ENCODE results near the gene CDX1.

DNA sequence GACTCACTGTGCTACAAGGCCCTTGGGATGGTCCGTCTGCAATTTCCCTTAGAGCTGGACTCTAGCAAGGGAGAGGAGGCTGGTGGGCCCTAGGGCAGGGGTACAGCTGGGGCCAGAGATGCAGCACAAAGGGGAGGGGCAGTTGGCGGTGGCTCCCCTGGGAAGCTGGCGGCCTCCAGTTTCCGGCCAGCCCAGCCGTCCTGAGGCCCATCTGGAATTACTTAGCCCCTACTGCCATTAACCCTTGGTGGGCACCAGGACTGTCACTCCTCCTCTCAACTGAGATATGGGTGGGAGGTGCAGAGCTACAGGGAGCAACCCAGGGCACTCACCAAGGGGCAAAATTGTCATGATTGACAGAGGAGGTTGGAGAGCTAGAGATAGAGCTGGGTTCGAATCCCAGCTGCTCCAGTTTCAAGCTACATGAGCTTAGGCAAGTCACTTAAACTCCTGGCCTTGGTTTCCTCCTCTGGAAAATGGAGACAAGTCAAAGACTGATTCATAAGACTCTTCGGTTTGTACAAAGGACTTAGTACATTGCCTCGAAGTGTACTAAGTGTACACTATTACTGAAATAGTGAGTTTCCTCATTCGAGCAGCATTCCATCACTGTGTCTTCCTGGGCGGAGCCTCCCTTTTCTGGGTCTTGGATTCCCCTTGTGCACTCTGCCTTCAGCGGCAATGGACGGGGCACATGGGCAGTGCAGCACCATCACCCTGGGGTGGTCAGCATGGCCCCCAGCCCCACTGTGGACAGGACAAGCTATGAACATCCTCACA, 8.2 kb upstream of the CDX1 start:
- TF ChIP-seq POLR2AphosphoS5 (IDR thresholded peaks at IDR 0.05; ENCODE audit: low read depth) = no peak
- TF ChIP-seq, protein P1, sequence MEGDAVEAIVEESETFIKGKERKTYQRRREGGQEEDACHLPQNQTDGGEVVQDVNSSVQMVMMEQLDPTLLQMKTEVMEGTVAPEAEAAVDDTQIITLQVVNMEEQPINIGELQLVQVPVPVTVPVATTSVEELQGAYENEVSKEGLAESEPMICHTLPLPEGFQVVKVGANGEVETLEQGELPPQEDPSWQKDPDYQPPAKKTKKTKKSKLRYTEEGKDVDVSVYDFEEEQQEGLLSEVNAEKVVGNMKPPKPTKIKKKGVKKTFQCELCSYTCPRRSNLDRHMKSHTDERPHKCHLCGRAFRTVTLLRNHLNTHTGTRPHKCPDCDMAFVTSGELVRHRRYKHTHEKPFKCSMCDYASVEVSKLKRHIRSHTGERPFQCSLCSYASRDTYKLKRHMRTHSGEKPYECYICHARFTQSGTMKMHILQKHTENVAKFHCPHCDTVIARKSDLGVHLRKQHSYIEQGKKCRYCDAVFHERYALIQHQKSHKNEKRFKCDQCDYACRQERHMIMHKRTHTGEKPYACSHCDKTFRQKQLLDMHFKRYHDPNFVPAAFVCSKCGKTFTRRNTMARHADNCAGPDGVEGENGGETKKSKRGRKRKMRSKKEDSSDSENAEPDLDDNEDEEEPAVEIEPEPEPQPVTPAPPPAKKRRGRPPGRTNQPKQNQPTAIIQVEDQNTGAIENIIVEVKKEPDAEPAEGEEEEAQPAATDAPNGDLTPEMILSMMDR (IDR thresholded peaks at IDR 0.05; ENCODE audit: insufficient read depth, low read length) = no peak
- no peak for TF ChIP-seq GABPA (IDR thresholded peaks at IDR 0.05; ENCODE audit: low read depth)
- TF ChIP-seq, protein P2, sequence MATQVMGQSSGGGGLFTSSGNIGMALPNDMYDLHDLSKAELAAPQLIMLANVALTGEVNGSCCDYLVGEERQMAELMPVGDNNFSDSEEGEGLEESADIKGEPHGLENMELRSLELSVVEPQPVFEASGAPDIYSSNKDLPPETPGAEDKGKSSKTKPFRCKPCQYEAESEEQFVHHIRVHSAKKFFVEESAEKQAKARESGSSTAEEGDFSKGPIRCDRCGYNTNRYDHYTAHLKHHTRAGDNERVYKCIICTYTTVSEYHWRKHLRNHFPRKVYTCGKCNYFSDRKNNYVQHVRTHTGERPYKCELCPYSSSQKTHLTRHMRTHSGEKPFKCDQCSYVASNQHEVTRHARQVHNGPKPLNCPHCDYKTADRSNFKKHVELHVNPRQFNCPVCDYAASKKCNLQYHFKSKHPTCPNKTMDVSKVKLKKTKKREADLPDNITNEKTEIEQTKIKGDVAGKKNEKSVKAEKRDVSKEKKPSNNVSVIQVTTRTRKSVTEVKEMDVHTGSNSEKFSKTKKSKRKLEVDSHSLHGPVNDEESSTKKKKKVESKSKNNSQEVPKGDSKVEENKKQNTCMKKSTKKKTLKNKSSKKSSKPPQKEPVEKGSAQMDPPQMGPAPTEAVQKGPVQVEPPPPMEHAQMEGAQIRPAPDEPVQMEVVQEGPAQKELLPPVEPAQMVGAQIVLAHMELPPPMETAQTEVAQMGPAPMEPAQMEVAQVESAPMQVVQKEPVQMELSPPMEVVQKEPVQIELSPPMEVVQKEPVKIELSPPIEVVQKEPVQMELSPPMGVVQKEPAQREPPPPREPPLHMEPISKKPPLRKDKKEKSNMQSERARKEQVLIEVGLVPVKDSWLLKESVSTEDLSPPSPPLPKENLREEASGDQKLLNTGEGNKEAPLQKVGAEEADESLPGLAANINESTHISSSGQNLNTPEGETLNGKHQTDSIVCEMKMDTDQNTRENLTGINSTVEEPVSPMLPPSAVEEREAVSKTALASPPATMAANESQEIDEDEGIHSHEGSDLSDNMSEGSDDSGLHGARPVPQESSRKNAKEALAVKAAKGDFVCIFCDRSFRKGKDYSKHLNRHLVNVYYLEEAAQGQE (IDR thresholded peaks at IDR 0.05; ENCODE audit: insufficient replicate concordance, low read depth) = no peak

Data from HL-60 (cell line).